ENCODE measurements around the gene MATN1.

MATN1 gene

DNA sequence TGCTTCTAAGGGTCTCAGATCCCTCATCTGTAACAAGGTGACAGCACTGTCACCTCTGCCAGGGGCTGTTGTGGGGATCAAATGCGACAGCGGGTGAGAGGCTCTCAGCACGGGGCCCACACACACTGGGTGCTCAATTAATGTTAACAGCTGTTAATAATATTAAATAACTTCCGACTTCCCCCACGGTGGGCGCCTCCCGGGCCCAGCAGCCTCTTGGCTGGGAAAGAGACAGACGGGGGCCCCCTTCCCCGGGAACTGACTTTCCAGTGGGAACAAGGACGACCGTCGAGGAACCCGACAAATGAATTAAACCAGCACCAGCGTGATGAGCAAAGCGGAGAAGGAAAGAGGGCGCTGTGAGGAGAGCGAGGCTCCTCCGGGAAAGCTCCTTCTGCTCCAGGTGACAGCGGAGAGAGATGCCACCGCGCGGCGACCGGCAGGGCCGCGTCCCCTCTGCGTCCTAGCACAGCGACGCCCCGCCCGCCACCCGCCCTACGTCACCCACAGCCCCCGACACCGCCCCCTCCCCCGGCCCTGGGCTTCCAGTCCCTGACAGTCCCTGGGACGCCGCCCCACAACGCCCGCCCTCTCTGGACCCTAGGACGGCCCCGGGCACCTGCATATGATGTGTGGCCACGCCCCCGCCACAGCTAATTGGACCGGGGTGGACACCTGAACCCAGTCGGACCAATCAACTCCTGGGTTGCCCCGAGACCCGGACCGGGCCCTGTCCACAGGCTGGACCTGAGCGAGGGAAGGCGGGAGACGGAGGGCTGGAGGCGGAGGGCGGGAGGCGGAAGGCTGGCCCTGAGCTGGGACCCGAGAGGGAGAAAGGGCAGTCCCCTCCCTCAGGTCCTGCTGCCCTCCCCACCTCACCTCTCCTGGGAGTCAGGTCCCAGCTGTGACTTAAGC, 38.2 kb downstream of the MATN1 start:
- Histone ChIP-seq H3K36me3 (ENCODE audit: insufficient read depth, low read length) (no peaks in the 10 kb centered on the region), H3K4me3 (no peak overlapping the region), H3K9me3 (ENCODE audit: low read depth, low read length) (no peaks in the 10 kb centered on the region), H3K27ac (no peak overlapping the region), H3K9ac (ENCODE audit: insufficient read length) (no peak overlapping the region)
- DNase-seq (ENCODE audit: low read depth, low spot score) = no peak
- peak; percentile 78 for TF ChIP-seq EZH2 (IDR thresholded peaks at IDR 0.05)
- TF ChIP-seq FOXP2 (optimal IDR thresholded peaks at IDR 0.05; ENCODE audit: control extremely low read depth, extremely low read length, insufficient read depth) = no peak

DNA sequence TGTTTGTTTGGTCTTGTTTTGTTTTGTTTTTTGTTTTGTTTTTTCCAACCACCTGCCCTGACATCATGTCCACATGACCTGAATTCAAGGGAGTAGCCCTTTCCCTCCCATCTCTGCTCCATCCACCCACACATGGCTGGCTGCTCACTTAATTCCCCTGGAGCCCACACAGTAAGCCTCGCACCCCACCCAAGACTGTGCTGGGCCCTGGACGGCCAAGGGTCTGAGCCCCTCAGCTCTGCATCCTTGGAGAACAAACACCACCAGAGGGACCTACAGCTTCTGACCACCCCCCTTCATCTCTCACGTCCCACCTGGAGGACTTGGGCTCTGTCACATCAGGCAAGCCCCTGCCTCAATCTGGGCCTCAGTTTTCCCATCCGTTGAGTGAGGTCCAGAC, 39.1 kb downstream of the MATN1 start:
- Histone ChIP-seq H3K4me3 (no peak overlapping the region), H3K36me3 (ENCODE audit: insufficient read depth, low read length) (no peaks in the 10 kb centered on the region), H3K27ac (no peak overlapping the region), H3K9me3 (ENCODE audit: low read depth, low read length) (no peaks in the 10 kb centered on the region), H3K9ac (ENCODE audit: insufficient read length) (no peak overlapping the region)
- DNase-seq (ENCODE audit: low read depth, low spot score) = no peak
- TF ChIP-seq FOXP2 (optimal IDR thresholded peaks at IDR 0.05; ENCODE audit: control extremely low read depth, extremely low read length, insufficient read depth) (no peak), EZH2 (IDR thresholded peaks at IDR 0.05) (no peak), POLR2AphosphoS5 (IDR thresholded peaks at IDR 0.05; ENCODE audit: borderline replicate concordance, low read depth, low read length) (no peak)

DNA sequence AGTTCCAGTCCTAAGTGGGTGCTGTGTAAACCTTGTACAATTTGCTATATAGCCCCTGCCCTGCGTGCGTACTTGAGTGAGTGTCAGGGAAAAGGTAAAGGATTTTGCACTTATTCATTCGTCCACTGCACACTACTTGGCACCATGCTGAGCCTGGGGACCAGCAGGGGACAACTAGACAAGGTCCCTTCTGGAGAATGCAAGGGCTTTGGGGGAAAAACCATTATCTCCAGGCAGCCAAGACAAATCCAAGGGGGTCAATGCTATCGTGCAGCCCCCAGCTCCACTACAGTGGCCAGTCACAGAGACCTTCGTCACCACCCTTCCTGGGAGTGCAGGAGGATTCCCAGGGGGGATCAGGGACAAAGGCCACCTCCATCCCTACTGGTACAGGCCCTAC, 39.7 kb downstream of the MATN1 start:
- H3K27ac ChIP-seq = no peak overlapping the region
- no peak for DNase-seq (ENCODE audit: low read depth, low spot score)
- no peak overlapping the region for H3K4me3 ChIP-seq
- TF ChIP-seq POLR2AphosphoS5 (IDR thresholded peaks at IDR 0.05; ENCODE audit: borderline replicate concordance, low read depth, low read length) = no peak
- no peaks in the 10 kb centered on the region for H3K36me3 ChIP-seq (ENCODE audit: insufficient read depth, low read length)
- no peaks in the 10 kb centered on the region for H3K9me3 ChIP-seq (ENCODE audit: low read depth, low read length)
- H3K9ac ChIP-seq (ENCODE audit: insufficient read length) = no peak overlapping the region

DNA sequence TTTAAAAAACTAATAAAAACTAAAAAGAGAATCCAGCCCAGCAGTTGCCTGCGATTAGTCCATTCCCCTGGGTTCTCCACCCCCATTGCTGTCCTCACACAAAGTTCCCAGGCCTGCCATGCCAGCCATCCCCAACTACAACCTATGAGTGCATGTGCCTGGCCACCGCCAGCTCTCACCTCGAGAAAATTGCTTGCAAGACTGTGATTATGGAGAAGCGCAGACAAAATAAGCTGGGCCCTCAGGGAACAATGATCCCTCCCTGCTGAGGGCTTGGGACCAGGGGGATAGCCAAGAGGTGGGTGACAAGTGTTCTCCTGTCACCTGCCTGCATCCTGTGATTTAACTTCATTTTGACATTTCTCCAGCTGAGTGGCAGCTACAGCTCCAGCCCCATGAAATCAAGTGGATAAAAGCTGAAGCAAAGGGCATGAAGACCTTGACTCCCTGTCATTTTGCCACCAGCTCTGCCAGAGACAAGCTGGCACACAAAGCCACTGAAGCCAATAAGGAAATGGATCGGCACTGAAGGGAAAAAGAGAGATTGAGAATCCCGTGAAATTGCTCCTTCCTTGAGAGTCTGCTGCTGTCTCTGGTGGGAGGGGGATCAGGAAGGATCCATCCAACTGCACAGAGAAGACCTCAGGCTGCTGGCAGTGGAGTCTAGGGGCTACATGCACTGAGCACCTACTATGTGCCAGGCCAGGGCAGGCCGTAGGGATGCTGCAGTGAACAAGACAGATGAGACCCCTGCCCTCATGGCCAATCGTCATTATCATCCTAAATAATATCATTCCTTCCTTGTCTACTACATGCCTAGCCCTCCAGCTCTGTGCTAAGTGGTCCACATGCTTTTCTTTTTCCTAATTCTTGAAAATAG, 40.7 kb downstream of the MATN1 start:
- H3K36me3 ChIP-seq (ENCODE audit: insufficient read depth, low read length) = no peaks in the 10 kb centered on the region
- TF ChIP-seq EZH2 (IDR thresholded peaks at IDR 0.05) (no peak), POLR2AphosphoS5 (IDR thresholded peaks at IDR 0.05; ENCODE audit: borderline replicate concordance, low read depth, low read length) (no peak), FOXP2 (optimal IDR thresholded peaks at IDR 0.05; ENCODE audit: control extremely low read depth, extremely low read length, insufficient read depth) (no peak)

DNA sequence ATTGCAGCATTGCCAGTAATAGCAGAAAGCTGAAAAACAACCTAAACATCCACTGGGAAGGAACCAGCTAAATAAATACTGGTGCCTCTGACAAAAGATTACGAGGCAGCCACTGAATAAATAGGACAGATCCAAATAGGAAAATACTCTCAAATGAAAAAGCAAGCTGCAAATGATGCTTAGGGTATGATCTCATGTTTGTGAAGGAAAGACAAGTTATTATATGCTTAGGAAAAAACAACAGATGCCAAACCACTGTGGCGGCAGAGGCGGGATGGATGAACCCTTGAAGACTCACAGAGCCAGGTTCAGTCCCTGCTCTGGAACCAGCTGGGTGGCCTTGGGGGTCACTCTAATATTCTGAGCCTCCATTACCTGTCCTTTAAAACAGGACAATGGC, 41.6 kb downstream of the MATN1 start:
- Histone ChIP-seq H3K4me3 (no peak overlapping the region), H3K9ac (ENCODE audit: insufficient read length) (no peak overlapping the region), H3K36me3 (ENCODE audit: insufficient read depth, low read length) (no peaks in the 10 kb centered on the region), H3K9me3 (ENCODE audit: low read depth, low read length) (no peaks in the 10 kb centered on the region), H3K27ac (no peak overlapping the region)
- DNase-seq (ENCODE audit: low read depth, low spot score) = no peak
- TF ChIP-seq EZH2 (IDR thresholded peaks at IDR 0.05) (no peak), FOXP2 (optimal IDR thresholded peaks at IDR 0.05; ENCODE audit: control extremely low read depth, extremely low read length, insufficient read depth) (no peak), POLR2AphosphoS5 (IDR thresholded peaks at IDR 0.05; ENCODE audit: borderline replicate concordance, low read depth, low read length) (no peak)

More for the DNA sequence above, 40.7 kb downstream of the MATN1 start:
- Histone ChIP-seq H3K4me3 (no peak overlapping the region), H3K27ac (no peak overlapping the region), H3K9me3 (ENCODE audit: low read depth, low read length) (no peaks in the 10 kb centered on the region), H3K9ac (ENCODE audit: insufficient read length) (no peak overlapping the region)
- DNase-seq (ENCODE audit: low read depth, low spot score) = no peak

DNA sequence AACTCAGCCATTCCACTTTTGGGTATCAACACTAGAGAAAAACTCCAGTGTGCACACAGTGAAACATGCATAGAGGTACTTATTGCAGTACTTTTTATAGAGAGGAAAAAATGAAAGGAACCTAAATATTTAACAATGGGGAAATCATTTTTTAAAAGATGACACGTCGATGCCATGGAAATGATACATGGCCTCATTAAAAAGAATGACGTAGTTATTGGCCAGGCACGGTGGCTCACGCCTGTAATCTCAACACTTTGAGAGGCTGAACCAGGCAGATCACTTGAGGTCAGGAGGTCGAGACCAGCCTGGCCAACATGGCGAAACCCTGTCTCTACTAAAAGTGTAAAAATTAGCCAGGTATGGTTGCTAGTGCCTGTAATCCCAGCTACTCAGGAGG, 42.5 kb downstream of the MATN1 start:
- Histone ChIP-seq H3K9me3 (ENCODE audit: low read depth, low read length) (0 out of 2 replicates have a peak, but pooled peaks cover 4% of the 10 kb centered on the region), H3K9ac (ENCODE audit: insufficient read length) (no peak overlapping the region), H3K36me3 (ENCODE audit: insufficient read depth, low read length) (no peaks in the 10 kb centered on the region), H3K27ac (no peak overlapping the region), H3K4me3 (no peak overlapping the region)
- no peak for DNase-seq (ENCODE audit: low read depth, low spot score)
- no peak for TF ChIP-seq POLR2AphosphoS5 (IDR thresholded peaks at IDR 0.05; ENCODE audit: borderline replicate concordance, low read depth, low read length)
- no peak for TF ChIP-seq FOXP2 (optimal IDR thresholded peaks at IDR 0.05; ENCODE audit: control extremely low read depth, extremely low read length, insufficient read depth)
- TF ChIP-seq EZH2 (IDR thresholded peaks at IDR 0.05) = no peak

DNA sequence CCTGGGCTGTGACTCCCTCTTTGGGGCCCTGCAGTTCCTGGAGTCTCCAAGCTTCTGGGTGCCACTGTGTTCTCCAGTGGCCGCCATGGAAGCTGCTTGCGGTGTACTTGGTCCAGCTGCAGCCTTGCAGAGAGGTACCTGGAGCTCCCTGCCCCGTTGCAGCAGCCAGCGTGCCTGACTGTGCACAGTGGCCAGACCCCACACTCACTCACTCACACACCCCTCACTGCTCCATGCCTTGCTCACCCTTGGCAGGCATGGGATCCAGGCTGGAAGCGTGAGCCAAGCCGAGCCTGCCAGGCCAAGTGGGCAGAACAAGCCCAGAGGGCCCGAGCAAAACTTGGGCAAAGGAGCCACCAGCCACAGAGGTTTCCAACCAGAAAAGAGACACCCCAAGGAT, 43.0 kb downstream of the MATN1 start:
- TF ChIP-seq POLR2AphosphoS5 (IDR thresholded peaks at IDR 0.05; ENCODE audit: borderline replicate concordance, low read depth, low read length) (no peak), EZH2 (IDR thresholded peaks at IDR 0.05) (no peak), FOXP2 (optimal IDR thresholded peaks at IDR 0.05; ENCODE audit: control extremely low read depth, extremely low read length, insufficient read depth) (no peak)
- no peak for DNase-seq (ENCODE audit: low read depth, low spot score)
- no peak overlapping the region for H3K27ac ChIP-seq
- H3K36me3 ChIP-seq (ENCODE audit: insufficient read depth, low read length) = no peaks in the 10 kb centered on the region
- H3K4me3 ChIP-seq = no peak overlapping the region
- 0 out of 2 replicates have a peak, but pooled peaks cover 5% of the 10 kb centered on the region for H3K9me3 ChIP-seq (ENCODE audit: low read depth, low read length)
- no peak overlapping the region for H3K9ac ChIP-seq (ENCODE audit: insufficient read length)

DNA sequence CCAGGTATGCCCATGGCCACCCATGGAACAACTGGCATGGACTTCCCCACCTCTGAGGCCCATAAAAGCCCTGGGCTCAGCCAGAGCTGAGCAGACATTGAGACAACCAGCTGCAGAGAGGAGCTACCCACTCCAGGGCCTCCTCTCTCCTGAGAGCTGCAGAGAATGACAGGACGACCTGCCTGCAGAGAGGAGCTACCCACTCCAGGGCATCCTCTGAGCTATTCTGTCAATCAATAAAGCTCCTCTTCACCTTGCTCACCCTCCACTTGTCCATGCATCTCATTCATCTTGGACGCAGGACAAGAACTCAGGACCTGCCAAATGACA, 43.4 kb downstream of the MATN1 start:
- Histone ChIP-seq H3K27ac (no peak overlapping the region), H3K4me3 (no peak overlapping the region), H3K36me3 (ENCODE audit: insufficient read depth, low read length) (no peaks in the 10 kb centered on the region), H3K9me3 (ENCODE audit: low read depth, low read length) (0 out of 2 replicates have a peak, but pooled peaks cover 5% of the 10 kb centered on the region), H3K9ac (ENCODE audit: insufficient read length) (no peak overlapping the region)
- TF ChIP-seq FOXP2 (optimal IDR thresholded peaks at IDR 0.05; ENCODE audit: control extremely low read depth, extremely low read length, insufficient read depth) (no peak), POLR2AphosphoS5 (IDR thresholded peaks at IDR 0.05; ENCODE audit: borderline replicate concordance, low read depth, low read length) (no peak)
- DNase-seq (ENCODE audit: low read depth, low spot score) = no peak
